Karpas-422 (cell line): ENCODE measurements around the gene SPRR3. TPM values are rescaled to one million over a fixed set of nuclear protein-coding genes. Genes with fewer than 3 reads are reported as not detected.

Experiments used
- DNase-seq: peaks from one replicate; pipeline ENCODE4 v3.0.0-alpha.2; 2015
- H2AFZ ChIP-seq: fragments of 200-600 bp; sonication (generic); 2 replicates; pipeline ENCODE4 v1.6.1; 2014; ENCODE audit warnings: antibody characterized with exemption, low read length, mixed read lengths
- H3K27ac ChIP-seq: fragments of 200-600 bp; sonication (generic); 2 replicates; pipeline ENCODE4 v1.5.1; 2014; ENCODE audit warnings: mild to moderate bottlenecking, low read length, moderate library complexity
- H3K27me3 ChIP-seq: fragments of 200-600 bp; sonication (generic); 2 replicates; pipeline ENCODE4 v1.6.1; 2014; ENCODE audit warnings: low read length, mixed read lengths
- H3K36me3 ChIP-seq: fragments of 200-600 bp; sonication (generic); 2 replicates; pipeline ENCODE4 v1.6.1; 2014; ENCODE audit warnings: low read length, mixed read lengths; ENCODE audit not compliant: insufficient read depth
- H3K4me1 ChIP-seq: fragments of 200-600 bp; sonication (generic); 2 replicates; pipeline ENCODE4 v1.6.1; 2014; ENCODE audit warnings: mild to moderate bottlenecking, low read length, mixed read lengths
- H3K4me2 ChIP-seq: fragments of 200-600 bp; sonication (generic); 2 replicates; pipeline ENCODE4 v1.6.1; 2014; ENCODE audit warnings: low read length, low read depth, mild to moderate bottlenecking; ENCODE audit not compliant: poor library complexity, severe bottlenecking
- H3K4me3 ChIP-seq: fragments of 200-600 bp; sonication (generic); 2 replicates; pipeline ENCODE4 v1.5.1; 2014; ENCODE audit warnings: mild to moderate bottlenecking, antibody characterized with exemption, low read length, mixed read lengths
- H3K79me2 ChIP-seq: fragments of 200-600 bp; sonication (generic); 2 replicates; pipeline ENCODE4 v1.6.1; 2014; ENCODE audit warnings: mild to moderate bottlenecking, low read length, mixed read lengths
- H3K9ac ChIP-seq: fragments of 200-600 bp; sonication (generic); 2 replicates; pipeline ENCODE4 v1.6.0; 2014; ENCODE audit warnings: low read length
- H3K9me2 ChIP-seq: fragments of 200-600 bp; sonication (generic), shearing (Covaris generic); replicated peaks from 2 replicates; pipeline ENCODE4 v1.6.0; 2014; ENCODE audit warnings: mild to moderate bottlenecking, low read length, moderate library complexity; ENCODE audit not compliant: insufficient read depth
- H3K9me3 ChIP-seq: fragments of 300-700, 200-600 bp; sonication (generic); 2 replicates; pipeline ENCODE4 v1.6.1; 2014; ENCODE audit warnings: low read length, mixed read lengths
- H4K20me1 ChIP-seq: fragments of 200-600 bp; sonication (generic); 2 replicates; pipeline ENCODE4 v1.6.1; 2014; ENCODE audit warnings: mild to moderate bottlenecking, antibody characterized with exemption, low read length, low read depth; ENCODE audit not compliant: insufficient read depth
- total RNA-seq: library from RNA; depleted of rRNA; stranded (reverse); fragments of >200 nt; shearing (Covaris generic); gene quantifications from 2 replicates; pipeline ENCODE4 v1.2.3, GENCODE V29; 2014; ENCODE audit warnings: low replicate concordance; rRNA removed

Gene SPRR3, protein sequence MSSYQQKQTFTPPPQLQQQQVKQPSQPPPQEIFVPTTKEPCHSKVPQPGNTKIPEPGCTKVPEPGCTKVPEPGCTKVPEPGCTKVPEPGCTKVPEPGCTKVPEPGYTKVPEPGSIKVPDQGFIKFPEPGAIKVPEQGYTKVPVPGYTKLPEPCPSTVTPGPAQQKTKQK
- not detected in 2 replicates for total RNA-seq

GRCh38 chr1:153001382-153001781, at the start of gene SPRR3:
Gene SPRR3, plus strand, starts transcription at chr1:153001749. Its CDS starts 1,272 bp downstream, at chr1:153003021.
- no peaks in the 10 kb centered on the region for H3K36me3 ChIP-seq
- H4K20me1 ChIP-seq = no peaks in the 10 kb centered on the region
- H3K27ac ChIP-seq = no peak within 1 kb of the TSS
- no peak within 1 kb of the TSS for H2AFZ ChIP-seq
- H3K4me2 ChIP-seq = no peak within 1 kb of the TSS
- no peaks in the 10 kb centered on the region for H3K9me2 ChIP-seq
- no peak within 1 kb of the TSS for H3K9ac ChIP-seq
- no peak for DNase-seq
- H3K9me3 ChIP-seq = no peaks in the 10 kb centered on the region
- no peaks in the 10 kb centered on the region for H3K27me3 ChIP-seq
- H3K79me2 ChIP-seq = no peaks in the 10 kb centered on the region
- H3K4me1 ChIP-seq = peaks cover 8% of the 10 kb centered on the region
- H3K4me3 ChIP-seq = no peak within 1 kb of the TSS

GRCh38 chr1:152953761-152954160, 47.8 kb upstream of the SPRR3 start:
- Histone ChIP-seq H3K9me2 (no peaks in the 10 kb centered on the region), H3K4me2 (no peak overlapping the region), H3K27me3 (no peaks in the 10 kb centered on the region), H3K9ac (no peak overlapping the region), H3K9me3 (no peaks in the 10 kb centered on the region), H2AFZ (no peak overlapping the region), H3K36me3 (no peaks in the 10 kb centered on the region), H3K79me2 (no peaks in the 10 kb centered on the region), H3K4me3 (no peak overlapping the region), H4K20me1 (no peaks in the 10 kb centered on the region), H3K27ac (no peak overlapping the region), H3K4me1 (no peaks in the 10 kb centered on the region)
- DNase-seq = no peak

DNA sequence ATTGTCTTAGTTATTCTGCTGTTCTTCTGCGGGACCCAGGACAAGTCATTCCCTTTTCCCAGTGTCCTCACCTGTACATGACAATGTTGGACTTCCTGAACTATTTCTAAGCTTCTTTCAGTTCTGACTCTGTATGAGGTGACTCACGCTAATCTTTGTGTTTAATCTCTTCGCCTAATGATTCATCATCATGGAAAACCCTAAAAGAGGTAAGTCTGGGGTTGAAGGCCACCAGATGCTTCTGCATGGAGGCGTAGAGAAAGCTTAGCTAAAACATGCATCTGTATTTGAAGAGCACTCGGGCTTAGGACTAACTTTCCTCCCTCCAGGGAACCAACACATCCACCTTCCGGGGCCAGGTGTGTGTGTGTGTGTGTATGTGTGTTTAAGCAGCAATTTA, 47.1 kb upstream of the SPRR3 start:
- Histone ChIP-seq H3K36me3 (no peaks in the 10 kb centered on the region), H3K9me2 (no peaks in the 10 kb centered on the region), H3K9me3 (no peaks in the 10 kb centered on the region), H3K27me3 (no peaks in the 10 kb centered on the region), H3K79me2 (no peaks in the 10 kb centered on the region), H3K4me1 (no peaks in the 10 kb centered on the region), H3K4me2 (no peak overlapping the region), H3K4me3 (no peak overlapping the region), H3K27ac (no peak overlapping the region), H4K20me1 (no peaks in the 10 kb centered on the region), H3K9ac (no peak overlapping the region), H2AFZ (no peak overlapping the region)
- DNase-seq = no peak

DNA sequence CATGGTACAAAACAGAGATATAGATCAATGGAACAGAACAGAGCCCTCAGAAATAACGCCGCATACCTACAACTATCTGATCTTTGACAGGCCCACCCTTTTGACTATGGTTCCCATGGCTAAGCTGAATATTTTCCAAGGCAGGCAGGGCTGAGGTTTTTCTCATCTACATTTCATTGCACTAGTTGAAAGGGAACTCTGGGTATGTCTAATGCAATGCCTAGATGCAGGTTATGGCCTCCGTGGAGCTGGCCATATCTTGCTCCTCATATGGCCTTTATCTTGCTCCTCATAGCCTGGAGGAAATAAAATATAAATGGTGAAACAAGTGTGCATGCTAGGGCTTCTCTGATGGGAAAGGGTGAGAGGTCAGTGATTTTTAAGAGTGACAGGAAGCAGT, 44.0 kb upstream of the SPRR3 start:
- Histone ChIP-seq H3K9me3 (no peaks in the 10 kb centered on the region), H3K36me3 (no peaks in the 10 kb centered on the region), H2AFZ (no peak overlapping the region), H3K27ac (no peak overlapping the region), H3K79me2 (no peaks in the 10 kb centered on the region), H3K27me3 (no peaks in the 10 kb centered on the region), H3K4me1 (peaks cover 9% of the 10 kb centered on the region), H4K20me1 (no peaks in the 10 kb centered on the region), H3K9me2 (no peaks in the 10 kb centered on the region), H3K4me2 (no peak overlapping the region), H3K4me3 (no peak overlapping the region), H3K9ac (no peak overlapping the region)
- DNase-seq = no peak

DNA sequence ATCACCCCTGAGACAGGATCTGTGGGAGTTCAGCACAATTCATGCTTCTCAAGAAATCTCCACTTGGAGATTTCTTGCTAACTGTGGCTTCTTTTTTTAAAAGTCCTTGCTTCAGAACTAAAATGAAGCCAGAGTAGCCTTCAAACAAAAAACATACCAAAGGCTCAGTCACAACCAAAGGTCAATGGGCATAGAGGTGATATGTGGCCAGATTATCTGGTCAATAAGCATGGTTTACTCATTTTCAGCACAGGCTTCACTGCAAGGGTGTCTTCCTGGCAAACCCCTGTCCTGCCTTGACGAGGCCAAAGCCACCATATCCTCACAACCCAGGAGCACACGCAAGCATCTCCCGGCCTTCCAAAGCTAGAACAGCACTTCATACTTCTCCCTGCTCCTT, 42.3 kb upstream of the SPRR3 start:
- no peaks in the 10 kb centered on the region for H3K9me2 ChIP-seq
- no peaks in the 10 kb centered on the region for H4K20me1 ChIP-seq
- no peak for DNase-seq
- no peaks in the 10 kb centered on the region for H3K36me3 ChIP-seq
- no peak overlapping the region for H2AFZ ChIP-seq
- H3K4me2 ChIP-seq = no peak overlapping the region
- H3K9ac ChIP-seq = no peak overlapping the region
- no peaks in the 10 kb centered on the region for H3K27me3 ChIP-seq
- no peak overlapping the region for H3K27ac ChIP-seq
- no peaks in the 10 kb centered on the region for H3K79me2 ChIP-seq
- H3K4me3 ChIP-seq = no peak overlapping the region
- H3K4me1 ChIP-seq = peaks cover 9% of the 10 kb centered on the region
- H3K9me3 ChIP-seq = no peaks in the 10 kb centered on the region

DNA sequence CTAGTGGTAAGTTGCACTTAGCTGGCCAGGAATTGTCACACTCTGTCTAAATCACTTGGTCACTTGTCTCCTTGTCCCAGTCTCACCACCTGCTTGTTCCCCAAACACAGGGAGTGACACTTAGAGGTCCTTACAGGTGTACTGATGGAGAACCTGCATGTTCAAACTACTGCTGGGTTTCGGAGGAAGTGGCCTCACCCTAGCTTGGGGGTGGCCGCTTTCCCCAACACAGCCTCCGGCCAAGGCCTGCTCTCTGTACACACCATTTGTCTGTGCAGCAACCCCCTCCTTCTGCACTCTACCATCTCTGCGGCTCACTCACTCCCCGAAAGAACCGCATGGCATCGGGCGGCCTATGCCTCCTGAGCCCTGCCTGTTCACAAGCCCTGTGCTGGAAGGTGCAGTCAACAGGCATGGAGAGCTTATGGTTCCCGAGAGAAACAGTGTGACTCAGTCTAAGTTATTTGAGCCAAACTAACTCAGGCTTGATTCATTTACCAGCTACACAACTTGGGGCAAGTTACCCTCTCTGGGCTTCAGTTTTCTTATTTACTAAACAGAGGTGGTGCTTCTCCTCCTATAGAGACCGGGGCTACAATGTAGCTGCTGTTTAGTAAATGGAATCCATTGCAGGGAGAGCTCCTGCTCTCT, 41.6 kb upstream of the SPRR3 start:
- Histone ChIP-seq H3K4me2 (no peak overlapping the region), H3K79me2 (no peaks in the 10 kb centered on the region), H3K9me2 (no peaks in the 10 kb centered on the region), H3K4me1 (peaks cover 9% of the 10 kb centered on the region), H3K9ac (no peak overlapping the region), H2AFZ (no peak overlapping the region), H4K20me1 (no peaks in the 10 kb centered on the region), H3K4me3 (no peak overlapping the region), H3K9me3 (no peaks in the 10 kb centered on the region), H3K36me3 (no peaks in the 10 kb centered on the region), H3K27me3 (no peaks in the 10 kb centered on the region), H3K27ac (no peak overlapping the region)
- no peak for DNase-seq

- Histone ChIP-seq H3K79me2 (no peaks in the 10 kb centered on the region), H3K9me2 (no peaks in the 10 kb centered on the region), H3K4me3 (no peak overlapping the region), H3K27me3 (no peaks in the 10 kb centered on the region), H3K36me3 (no peaks in the 10 kb centered on the region), H3K27ac (no peak overlapping the region), H2AFZ (no peak overlapping the region), H3K9me3 (no peaks in the 10 kb centered on the region), H4K20me1 (no peaks in the 10 kb centered on the region), H3K4me2 (peak overlapping the region; percentile 32), H3K4me1 (peaks cover 9% of the 10 kb centered on the region), H3K9ac (no peak overlapping the region)
- DNase-seq = peak; percentile 86
Observed at GRCh38 chr1:152960452-152961044, 41.0 kb upstream of the SPRR3 start.

DNA sequence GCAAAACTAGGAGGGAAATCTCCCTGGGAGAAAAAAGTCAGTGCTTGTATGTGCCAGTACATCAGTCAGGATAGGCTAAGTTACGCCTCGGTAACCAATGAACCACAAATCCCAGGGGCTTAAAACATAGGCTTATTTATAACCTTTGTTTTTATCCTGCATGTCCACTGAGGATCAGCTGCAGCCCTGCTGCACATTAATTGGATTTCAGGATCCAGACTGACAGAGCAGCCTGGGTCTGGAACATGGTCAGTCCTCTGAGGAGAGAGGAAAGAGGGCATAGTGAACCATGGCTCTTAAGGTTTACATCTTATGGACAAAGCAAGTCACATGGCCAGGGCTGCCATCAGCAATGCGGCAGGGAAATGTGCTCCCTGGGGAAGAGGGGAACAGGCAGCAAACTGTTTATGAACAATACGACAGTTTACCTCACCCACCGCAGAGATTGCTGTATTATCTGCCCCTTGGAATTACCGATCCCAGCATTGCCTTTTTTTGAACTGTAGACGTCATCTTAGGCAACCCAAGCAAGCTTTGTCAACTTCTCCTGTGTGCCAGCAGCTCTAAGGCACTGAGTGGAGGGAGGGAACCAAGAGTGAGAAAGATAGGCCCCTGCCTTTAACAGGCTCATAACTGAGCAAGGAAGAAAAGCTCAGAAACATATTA, 40.2 kb upstream of the SPRR3 start:
- Histone ChIP-seq H3K9ac (no peak overlapping the region), H3K27ac (no peak overlapping the region), H3K9me3 (no peaks in the 10 kb centered on the region), H3K9me2 (no peaks in the 10 kb centered on the region), H3K27me3 (no peaks in the 10 kb centered on the region), H3K4me1 (peaks cover 9% of the 10 kb centered on the region), H3K36me3 (no peaks in the 10 kb centered on the region), H2AFZ (no peak overlapping the region), H3K4me2 (peak overlapping the region; percentile 32), H4K20me1 (no peaks in the 10 kb centered on the region), H3K4me3 (no peak overlapping the region), H3K79me2 (no peaks in the 10 kb centered on the region)
- no peak for DNase-seq
